HG02943 (cell line): ENCODE measurements around the gene TRAK1.

Source experiments
- ATAC-seq: cut with Tn5 transposase; IDR thresholded peaks from one replicate; pipeline ENCODE4 v1.9.1; 2021; ENCODE audit warnings: mild to moderate bottlenecking, low read depth, moderate library complexity; ENCODE audit not compliant: unreplicated experiment

TRAK1 gene

DNA sequence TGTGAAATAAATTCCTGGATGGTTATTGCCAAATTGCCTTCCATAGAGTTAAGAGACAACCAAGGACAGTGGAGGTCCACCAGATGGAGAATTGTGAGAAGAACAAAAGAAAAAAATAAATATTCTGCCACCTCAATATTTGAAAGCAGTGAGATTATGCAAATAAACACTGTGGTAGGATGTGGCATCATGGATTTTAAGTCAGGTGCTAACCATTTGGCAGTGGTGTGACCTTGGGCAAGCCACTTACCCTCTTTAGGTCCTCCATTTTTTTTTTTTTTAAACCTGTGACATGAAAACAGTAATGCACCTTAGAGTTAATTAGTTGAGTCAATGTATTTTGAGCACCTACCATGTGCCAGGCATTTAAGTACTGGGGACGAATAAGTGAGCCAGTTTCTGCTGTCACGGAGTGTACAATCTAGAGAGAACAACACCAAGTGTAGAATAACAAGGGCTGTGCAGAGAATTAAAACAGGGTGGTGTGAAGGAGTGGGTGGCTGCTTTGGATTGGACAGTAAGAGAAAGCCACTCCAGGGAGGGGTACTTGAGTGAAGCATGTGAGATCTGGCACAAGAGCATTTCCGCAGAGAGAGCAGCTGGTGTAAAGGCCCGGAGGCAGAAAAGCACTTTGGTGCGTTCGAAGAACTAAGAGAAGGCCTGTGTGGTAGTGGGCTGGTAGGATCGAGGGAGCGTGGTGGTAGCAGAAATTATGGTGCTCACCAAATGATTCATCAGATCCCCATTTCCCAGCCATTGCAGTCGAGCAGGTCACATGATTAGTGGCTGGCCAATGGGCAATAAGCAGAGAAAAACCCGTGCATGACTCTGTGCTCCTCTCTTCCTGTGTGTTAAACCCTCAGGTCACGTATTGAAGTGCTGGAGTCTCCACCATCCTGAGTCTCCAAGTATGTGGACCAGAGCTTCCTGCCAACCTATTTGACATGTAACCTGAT lies 135.6 kb downstream of the TRAK1 start:
- ATAC-seq = no peak

DNA sequence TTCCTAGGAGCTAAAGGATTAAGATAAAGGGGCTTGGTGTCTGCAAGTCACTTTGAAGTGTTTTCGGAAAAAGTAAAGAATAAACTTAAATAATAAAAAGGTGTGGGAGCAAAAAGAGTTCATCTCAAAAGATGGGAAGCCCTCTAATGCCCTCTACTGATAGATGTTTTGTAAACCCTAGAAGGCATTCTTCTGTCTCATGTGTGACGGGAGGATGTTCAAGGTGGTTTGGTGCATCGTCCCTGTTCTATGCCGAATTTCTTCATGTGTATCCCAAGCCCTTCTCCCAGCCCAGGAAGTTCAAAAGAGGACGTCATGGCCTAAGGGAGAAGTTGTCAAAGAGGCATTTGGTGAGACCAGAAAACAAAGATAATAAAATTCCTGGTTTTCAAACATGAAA lies 137.6 kb downstream of the TRAK1 start:
- no peak for ATAC-seq

DNA sequence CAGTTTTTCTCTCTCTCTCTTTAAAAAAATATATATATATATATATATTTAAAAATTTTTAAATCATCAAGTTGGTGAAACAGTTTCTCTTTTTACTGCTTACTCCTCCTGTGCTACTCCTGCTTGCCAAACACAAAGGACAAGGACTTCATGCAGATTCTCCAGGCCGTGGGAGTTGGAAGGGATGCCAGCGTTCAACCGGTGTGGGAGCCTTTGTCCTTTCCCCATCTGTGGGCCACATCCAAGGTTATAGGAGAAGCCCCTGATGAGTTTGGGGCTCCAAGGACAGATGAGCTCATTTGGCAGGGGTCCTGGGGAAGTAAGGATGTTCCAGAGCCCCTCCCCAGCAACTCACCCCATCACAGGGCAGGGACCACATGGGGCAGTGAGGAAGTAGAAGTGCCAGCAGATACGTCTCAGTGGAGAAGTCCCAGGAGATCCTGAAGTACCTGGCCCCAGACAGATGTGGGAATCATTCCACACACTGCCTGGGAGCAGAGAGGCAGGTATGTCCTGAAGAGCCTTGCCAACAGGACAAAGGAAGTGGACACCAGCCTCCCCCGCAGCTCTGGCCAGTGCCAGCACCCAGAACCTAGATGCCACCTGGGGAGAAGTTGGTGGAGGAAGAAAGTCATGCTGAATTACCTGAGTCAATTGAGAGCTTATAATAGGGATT lies 138.2 kb downstream of the TRAK1 start:
- ATAC-seq = no peak

DNA sequence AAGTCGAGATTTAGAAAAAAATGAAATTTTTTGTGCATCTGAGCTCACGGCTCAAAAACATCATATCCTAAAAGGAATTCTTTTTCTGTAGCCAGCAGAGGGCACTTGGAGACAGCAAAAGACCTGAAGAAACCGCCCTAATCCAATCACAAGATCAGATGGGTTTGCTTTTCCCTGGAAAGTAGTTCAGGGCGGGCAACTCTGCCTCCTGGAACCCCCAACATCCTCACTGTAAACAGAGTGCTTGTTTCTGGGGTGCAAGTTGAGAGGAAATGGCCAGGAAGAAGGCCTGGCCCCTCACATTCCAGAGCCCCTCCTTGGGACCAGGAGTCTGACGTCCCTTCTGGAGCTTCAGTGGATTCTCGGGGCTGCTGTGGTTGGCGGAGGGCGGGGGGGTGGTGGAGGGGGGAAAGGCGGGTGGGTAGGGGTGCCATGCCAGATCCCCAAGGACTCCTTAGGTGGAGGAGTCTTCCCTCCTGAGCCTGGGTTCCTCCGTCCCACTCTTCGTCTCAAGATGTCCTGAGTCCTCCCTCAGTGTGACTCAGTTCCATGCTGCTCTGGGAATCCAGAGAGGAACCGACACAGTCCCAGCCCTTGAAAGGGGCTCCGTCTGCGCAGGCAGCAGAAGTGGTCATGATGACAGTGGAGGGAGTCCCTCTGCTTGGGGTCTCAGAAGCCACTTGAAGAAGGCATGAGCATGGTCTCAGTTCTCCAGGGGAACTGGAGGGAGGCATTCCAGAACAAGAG lies 139.0 kb downstream of the TRAK1 start:
- no peak for ATAC-seq

DNA sequence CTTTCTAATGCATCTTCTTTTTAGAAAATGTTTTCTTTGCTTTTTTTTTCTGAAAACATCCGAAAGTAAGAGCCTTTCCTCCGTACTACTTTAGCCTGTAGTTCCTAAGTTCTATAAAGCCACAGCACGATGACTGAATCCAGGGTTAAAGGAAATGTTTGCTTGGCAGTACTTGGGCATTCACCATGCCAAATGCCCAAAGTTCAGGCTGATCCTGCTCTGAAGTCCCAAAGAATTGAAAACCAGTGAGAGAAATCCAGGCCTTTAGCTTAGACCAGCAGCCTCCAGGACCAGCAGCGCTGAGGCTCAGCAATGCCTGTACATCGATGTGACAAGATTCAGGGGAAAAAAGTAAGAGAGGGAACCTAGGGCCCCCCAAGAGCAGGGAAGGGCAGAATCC lies 139.7 kb downstream of the TRAK1 start:
- ATAC-seq = no peak

DNA sequence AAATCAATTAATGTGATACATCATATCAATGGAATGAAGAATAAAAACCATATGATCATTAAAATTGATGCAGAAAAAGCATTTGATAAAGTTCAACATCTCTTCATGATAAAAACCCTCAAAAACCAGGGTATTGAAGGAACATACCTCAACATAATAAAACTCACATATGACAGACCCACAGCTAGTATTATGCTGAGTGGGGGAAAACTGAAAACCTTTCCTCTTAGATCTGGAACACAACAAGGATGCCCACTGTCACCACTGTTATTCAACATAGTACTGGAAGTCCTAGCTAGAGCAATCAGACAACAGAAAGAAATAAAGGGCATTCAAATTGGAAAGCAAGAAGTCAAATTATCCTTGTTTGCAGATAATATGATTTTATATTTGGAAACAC lies 144.4 kb downstream of the TRAK1 start:
- no peak for ATAC-seq

DNA sequence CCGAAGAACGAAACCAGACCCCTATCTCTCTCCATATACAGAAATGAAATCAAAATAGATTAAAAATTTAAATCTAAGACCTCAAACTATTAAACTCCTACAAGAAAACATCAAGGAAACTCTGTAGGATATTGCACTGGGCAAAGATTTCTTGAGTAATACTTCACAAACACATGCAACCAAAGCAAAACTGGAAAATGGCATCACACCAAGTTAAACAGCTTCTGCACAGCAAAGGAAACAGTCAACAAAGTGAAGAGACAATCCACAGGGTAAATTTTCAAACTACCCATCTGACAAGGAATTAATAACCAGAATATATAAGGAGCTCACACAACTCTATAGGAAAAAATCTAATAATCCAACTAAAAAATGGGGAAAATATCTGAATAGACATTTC lies 145.5 kb downstream of the TRAK1 start:
- no peak for ATAC-seq

DNA sequence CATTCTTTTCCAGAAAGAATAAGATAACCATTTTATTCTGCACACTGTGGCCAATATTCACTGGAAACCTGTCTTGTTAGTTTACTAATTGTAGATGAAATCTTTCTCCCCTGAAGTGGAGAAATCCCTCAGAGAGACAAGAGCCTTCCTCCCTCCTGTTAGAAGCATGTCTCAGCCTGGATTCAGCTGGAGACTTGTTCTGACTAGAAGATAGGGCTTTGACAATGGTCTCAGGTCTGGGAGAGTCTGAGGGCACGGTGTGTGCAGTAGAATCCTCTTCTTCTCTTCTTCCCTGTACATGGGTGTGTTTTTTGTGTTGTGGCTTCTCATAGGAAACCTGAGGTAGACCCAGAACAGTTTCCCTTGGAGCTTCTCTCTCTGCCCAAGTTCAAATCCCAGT lies 154.9 kb downstream of the TRAK1 start:
- no peak for ATAC-seq

DNA sequence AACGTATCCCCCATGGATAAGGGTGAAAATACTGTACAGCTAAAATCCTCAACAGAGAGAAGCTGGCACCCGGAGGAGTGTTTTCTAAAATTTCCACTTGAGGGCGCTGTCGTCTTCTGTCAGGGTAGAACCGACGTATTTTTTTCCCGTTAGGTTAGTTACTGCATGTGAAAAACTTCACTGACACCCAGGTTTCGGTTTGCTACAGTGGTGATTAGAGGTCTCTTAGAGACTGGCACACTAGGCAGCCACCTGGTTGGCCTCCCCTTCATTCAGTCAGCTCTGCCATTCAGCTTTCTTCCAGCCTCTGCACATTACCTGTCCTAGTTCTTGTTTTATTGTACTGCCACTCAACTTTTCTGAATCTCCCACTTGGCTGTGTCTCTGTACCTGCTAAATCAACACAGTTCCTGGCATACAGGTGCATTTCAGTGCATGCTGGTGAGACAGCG lies 156.4 kb downstream of the TRAK1 start:
- ATAC-seq = no peak

DNA sequence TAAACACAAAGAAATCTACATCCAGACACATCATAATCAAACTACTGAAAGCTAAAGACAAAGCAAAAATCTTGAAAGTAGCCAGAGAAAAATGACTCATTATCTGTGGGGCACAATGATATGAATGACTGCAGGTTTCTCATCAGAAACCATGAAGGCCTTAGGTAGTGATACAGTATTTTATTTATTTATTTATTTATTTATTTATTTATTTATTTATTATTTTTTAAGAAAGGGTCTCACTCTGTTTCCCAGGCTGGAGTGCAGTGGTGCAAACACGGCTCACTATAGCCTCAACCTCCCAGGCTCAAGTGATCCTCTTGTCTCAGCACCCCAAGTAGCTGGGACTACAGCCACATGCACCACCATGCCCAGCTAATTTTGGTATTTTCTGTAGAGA lies 159.6 kb downstream of the TRAK1 start:
- ATAC-seq = no peak

DNA sequence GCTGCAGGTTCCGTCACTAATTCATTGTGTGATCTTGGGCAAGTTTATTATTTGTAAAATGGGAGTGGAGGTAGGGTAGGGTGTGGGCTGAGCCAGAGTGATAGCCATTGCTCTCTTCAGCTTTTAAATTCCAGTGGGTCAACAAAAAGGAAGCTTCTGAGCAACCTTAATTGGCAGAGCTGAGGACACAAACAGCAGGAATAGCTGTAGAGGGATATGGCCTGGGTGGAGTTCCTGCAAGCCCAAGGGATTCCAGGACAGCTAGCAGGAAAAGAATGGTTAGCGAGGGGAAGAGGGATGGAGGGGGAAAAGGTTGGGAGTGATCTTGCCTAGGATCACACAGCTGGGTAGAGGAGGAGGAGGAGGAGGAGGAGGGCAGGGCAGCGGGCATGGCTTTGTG lies 163.4 kb downstream of the TRAK1 start:
- no peak for ATAC-seq

DNA sequence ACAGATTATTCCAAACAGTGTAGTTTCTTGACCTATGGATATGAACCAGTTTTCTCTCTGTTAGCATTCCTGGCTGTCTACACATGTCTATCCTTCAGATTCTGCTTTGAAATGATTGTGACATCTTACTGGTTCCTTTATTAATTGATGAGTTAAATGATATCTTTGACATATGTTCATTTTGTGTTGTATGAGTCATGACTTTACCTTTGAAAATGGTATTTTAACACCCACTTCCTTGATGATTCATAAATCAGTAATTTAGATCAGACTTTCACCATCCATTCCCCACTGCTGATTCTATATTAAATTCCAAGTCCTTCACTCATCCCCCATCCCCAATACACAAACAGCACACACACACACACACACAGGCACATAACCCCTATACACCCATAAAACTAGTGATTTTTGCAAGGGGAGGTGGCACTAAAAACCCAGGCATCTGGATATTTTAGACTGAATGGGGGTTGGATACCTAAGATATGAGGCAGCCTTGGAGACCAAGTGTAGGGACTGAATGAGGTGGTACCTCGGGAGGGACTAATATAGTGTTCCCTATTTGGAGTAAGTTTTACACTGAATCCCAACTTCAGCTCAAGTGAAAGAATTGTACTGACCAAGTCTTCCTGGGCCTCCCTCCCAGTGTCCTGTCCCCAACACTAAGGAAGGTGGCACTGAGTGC lies 165.1 kb downstream of the TRAK1 start:
- no peak for ATAC-seq

DNA sequence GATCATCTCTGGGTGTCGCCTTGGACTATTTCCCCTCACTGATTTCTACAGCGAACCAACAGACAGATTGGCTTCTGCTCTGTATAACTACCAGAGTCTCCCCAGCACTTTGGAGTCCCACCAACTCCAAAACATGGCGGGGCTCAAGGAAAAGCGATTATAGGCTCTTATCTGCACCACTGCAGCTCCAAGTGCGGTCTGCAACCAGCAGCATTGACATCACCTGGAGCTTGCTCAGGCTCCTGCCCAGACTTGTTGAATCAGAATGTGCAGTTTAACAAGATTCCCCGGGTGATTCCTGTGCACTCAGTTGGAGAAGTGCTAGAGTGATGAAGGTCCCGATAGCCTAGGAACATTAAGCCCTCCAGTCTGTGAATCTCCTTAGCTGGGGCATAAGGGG lies 165.8 kb downstream of the TRAK1 start:
- no peak for ATAC-seq

DNA sequence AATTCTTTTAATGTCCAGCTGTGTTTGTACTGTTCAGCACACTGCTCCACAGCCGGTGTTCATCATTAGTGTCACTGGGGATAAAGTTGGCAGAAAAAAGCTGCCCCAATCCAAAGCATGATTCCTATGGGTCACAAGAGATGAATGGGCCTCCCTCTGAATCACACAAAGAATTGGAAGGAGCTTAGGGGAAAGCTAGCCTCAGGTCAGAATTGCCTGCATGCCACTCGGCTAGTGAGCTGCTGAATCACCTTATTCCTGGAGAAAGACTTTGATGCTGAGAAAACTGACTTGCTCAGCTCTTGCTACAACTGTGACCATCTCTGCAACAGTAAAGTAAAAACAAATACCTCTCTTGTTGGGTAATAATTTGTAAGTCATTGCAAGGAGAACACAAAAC lies 171.4 kb downstream of the TRAK1 start:
- no peak for ATAC-seq

DNA sequence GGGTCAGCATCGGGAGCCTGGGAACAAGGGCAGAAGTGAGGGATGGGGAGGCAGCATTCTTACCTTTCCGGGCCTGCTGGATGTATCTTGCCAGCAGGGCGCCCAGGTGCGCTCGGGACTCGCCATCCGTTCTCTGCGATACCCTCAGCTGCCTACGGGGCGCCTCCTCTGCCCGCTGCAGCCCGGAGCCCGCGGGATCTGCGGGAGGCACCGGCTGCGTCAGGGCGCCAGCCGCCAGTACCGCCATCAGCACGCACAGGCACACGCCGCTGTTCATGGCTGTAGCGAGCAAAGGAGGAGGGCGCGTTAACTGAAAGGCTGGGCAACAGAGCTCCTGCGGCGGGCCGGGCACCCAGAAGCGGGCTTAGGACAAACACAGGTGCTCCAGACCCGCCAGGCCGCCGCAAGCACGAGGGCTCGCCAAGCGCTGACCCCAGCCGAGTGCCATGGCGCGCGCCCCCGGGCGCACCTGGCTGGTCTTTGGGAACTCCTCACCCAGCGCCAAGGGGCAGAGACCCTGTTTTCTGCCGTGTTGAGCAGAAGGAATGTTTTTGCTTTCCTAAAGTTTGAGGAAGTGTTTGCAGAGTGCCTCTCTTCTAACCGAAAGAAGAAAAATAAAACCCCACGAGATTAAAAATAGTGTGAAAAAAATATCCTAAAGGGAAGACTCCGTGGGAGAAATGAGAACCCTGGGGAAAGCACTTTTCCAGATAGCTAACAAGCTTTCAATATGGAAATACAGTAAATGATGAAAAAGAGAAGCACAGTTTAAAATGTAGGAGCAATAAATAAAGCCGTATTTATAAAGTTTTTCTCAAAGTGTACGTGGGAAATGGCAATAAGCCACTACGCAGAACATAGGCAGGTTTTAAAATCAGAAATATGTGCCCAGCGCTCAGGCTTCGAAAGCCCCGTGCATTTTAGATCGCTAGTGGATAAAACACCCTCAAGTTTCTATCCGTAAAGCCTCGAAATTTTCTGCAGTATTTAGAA lies 172.5 kb downstream of the TRAK1 start:
- ATAC-seq = no peak

DNA sequence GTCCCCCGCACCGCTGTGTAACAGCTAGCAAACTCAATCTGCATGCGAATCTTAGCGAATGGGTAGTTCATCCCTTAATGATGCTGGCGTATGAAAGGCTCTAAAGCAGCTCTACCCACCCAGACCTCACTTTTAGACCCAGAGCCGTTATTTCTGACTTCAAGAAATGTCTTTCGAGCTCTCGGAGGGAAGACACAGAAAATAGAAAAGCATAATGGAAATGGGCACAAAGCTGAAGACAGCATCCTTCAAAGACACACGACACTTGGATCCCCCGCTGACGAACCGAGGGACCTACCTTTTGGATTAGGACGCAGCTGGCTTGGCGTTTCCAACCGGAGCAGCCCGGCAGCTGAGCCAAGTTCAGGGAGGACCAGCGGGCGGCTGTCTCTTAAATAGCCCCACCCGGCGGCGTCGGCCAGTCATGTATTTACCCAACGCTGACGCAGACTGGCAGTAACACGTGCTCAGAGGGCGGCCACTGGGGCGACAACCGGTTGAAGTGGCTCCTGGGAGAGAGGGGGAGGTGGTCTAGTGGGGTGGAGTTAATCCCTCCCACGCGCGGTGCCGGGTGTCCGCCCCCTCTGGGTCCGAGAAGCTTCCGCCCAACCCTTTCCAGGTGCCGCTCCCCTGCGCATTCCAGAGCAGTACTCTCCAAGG lies 173.4 kb downstream of the TRAK1 start:
- no peak for ATAC-seq

DNA sequence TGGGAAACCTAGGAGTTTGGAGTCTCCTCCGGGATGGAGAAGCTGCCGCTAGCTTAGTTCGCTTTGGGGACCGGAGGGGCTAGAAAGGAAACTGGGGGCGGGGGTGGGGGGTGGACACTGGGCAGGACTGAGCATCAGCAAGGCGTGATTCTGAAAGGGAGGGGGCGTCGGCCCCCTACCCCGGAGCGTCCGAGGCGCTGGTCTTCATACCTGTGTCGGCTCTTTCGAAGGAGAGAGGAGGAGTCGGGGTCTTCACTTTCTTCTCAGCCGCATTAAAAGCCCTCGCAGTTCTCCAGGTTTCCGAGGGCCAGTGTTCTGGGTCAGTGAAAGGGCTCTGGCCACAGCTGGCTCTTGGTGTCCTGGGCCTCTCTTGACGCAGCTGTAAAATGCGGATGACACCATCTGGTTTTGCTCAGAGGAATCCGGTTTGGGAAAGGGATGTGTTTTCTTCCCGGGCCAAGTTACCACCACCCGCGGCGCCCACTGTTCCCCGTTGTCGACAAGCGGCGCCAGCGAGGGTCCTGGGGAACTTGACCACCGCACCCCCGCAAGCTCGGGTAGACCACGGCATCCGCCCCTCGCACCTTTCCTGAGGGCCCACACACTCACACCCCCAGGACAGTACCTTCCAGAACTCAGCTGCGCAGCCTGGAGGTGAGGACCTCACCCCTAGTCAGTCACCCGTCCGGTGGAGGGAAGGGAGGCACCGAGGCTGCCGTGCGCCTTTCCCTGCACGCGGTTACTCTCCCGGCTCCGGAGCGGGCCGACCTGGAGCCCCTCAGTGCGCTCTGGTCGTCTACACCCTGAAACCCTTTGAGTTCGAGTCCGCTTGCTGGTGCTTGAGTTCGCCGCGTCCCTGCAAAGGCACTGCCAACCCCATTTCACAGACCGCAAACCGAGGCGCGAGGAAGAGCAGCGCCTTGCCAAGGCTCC lies 174.2 kb downstream of the TRAK1 start:
- ATAC-seq = no peak

DNA sequence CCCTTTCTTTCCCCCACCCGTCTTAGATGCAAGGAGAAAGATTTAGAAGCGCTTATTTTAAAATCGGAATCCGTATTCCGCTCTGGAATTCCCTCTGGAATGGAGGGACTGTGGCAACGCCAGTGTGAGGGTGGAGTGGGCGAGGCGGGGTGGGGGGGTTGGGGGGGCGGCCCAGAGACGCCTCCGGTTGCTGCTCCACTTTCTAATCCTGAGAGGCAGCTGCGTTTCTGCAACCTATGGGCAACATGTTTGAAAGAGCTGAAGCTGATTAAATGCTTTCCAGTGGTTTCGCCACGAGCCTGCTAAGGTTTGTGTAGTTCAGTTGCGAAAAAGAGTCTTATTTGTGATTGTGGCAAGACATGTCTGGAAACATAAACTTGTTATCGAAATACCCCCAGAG lies 174.9 kb downstream of the TRAK1 start, which contains the start of gene CCK:
TSS of gene CCK (minus strand) at position 101 of the 400 bp plus-strand sequence. CDS start 2,555 bp downstream, outside the sequence.
- ATAC-seq = no peak
